GM21515 (cell line): ENCODE measurements around the gene DLG5.

Experiments
- ATAC-seq: cut with Tn5 transposase; IDR thresholded peaks from one replicate; pipeline ENCODE4 v1.9.1; 2021; ENCODE audit not compliant: unreplicated experiment

The DLG5 gene

GRCh38 chr10:77825965-77826364, 100.6 kb downstream of the DLG5 start:
- no peak for ATAC-seq

- ATAC-seq = no peak
Measured at GRCh38 chr10:77824908-77825307, 101.6 kb downstream of the DLG5 start.

GRCh38 chr10:77823811-77824542, 102.6 kb downstream of the DLG5 start:
- no peak for ATAC-seq

- ATAC-seq = no peak
Measured at GRCh38 chr10:77821551-77821950, 105.0 kb downstream of the DLG5 start.

GRCh38 chr10:77821036-77821435, 105.5 kb downstream of the DLG5 start:
- no peak for ATAC-seq

- no peak for ATAC-seq
Measured at GRCh38 chr10:77820349-77820748, 106.2 kb downstream of the DLG5 start.

GRCh38 chr10:77819210-77820112, 107.1 kb downstream of the DLG5 start:
- no peak for ATAC-seq

- ATAC-seq = no peak
Measured at GRCh38 chr10:77818378-77818777, 108.2 kb downstream of the DLG5 start.

GRCh38 chr10:77817541-77817940, 109.0 kb downstream of the DLG5 start:
- no peak for ATAC-seq

- ATAC-seq = no peak
Measured at GRCh38 chr10:77816311-77816710, 110.2 kb downstream of the DLG5 start.

- ATAC-seq = no peak
Measured at GRCh38 chr10:77812741-77813140, 113.8 kb downstream of the DLG5 start.

GRCh38 chr10:77811831-77812430, 114.6 kb downstream of the DLG5 start:
- no peak for ATAC-seq

- ATAC-seq = no peak
Measured at GRCh38 chr10:77810446-77811335, 115.9 kb downstream of the DLG5 start.

GRCh38 chr10:77809336-77809735, 117.2 kb downstream of the DLG5 start:
- no peak for ATAC-seq

GRCh38 chr10:77807706-77808105, 118.8 kb downstream of the DLG5 start:
- no peak for ATAC-seq

GRCh38 chr10:77806511-77807157, 119.9 kb downstream of the DLG5 start:
- no peak for ATAC-seq

- no peak for ATAC-seq
Measured at GRCh38 chr10:77805676-77806075, 120.9 kb downstream of the DLG5 start.

- no peak for ATAC-seq
Measured at GRCh38 chr10:77804371-77804770, 122.2 kb downstream of the DLG5 start.

GRCh38 chr10:77801474-77802161, 124.9 kb downstream of the DLG5 start:
- peak; percentile 75 for ATAC-seq
